HG03575 (cell line): ENCODE data around the gene OLFM1.
"Not testable (repeated sequence)": the region's sequence is repeated elsewhere in the genome, so short reads cannot be mapped to it uniquely, and the experiment has no call there.

ENCODE experiments used
- ATAC-seq: cut with Tn5 transposase; IDR thresholded peaks from one replicate; pipeline ENCODE4 v1.9.1; 2021; ENCODE audit not compliant: unreplicated experiment, insufficient number of reproducible peaks, low FRiP score; ENCODE audit errors: extremely low read depth

The OLFM1 gene

DNA sequence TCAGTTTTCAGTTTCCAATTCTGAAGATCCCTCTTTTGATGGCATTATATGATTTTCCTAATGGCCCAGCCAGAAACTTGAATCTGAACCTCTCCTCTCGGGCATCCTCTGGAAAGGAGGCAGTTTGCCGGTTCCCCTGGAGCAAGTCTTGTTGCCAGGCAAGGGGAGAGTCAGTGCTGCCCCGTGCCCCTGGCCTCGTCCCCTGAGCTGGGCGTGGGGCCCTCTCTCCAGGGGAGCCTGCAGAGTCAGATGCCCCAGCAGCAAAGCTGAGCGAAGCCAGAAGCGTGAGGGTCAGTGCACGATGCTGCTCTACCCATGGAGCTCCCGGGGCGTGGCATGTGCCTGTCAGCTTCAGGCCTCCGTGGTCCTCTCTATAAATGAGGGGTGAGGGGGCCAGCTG lies 14.0 kb downstream of the OLFM1 start:
- no peak for ATAC-seq

GRCh38 chr9:135101926-135102325 lies 14.5 kb downstream of the OLFM1 start:
- ATAC-seq: no peak

- ATAC-seq: no peak
Measured at GRCh38 chr9:135102331-135102730, 14.9 kb downstream of the OLFM1 start.

DNA sequence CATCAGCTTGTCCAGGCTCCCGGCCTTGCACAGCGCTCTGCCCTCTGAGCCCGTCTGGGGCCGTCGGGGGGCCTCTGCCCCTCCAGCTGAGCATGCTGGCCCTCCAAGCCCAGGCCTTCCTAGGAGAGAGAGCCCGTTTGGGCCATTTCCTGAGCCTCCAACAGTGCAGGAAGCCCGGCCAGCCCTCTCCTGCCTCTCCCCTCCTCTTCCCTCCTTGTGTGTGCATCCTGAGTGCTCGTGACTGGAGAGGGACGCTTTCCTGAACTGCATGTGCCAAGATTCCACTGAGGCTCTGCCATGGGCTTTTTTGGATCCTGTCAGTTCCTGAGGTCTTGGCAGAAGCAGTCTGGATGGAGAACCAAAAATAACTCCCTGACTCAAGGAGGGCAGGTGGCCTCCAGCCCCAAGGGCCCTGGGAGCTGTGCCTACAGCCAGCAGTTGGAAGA lies 15.6 kb downstream of the OLFM1 start:
- ATAC-seq: no peak

GRCh38 chr9:135103931-135104639 lies 16.6 kb downstream of the OLFM1 start:
- ATAC-seq: no peak

- ATAC-seq: no peak
Measured at GRCh38 chr9:135104761-135105160, 17.3 kb downstream of the OLFM1 start.

DNA sequence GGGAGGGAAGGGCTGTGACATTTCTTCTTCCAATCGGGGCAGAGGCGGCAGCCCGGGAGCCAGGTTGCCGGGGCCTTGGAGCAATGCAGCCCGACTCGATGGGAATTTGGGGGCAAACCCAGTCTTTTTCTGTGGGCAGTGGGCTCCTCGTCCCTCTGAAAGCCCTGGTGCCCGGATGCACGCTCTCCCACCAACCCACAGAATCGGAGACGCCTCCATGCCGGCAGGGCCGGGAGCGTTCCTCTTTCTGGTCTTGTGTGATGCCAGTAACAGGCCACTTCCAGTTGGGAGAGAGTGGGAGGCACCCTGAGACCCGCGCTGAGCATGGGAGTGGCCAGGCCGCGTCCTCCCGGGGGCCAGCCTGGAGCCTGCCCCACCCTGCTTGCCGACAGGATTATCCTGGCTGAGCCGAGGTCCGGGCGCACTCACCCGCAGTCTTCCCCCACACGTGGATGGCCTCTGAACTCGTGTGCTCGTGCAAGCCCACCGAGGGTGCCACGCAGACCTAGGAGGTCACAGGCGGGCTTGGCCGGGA lies 17.8 kb downstream of the OLFM1 start:
- ATAC-seq: no peak

DNA sequence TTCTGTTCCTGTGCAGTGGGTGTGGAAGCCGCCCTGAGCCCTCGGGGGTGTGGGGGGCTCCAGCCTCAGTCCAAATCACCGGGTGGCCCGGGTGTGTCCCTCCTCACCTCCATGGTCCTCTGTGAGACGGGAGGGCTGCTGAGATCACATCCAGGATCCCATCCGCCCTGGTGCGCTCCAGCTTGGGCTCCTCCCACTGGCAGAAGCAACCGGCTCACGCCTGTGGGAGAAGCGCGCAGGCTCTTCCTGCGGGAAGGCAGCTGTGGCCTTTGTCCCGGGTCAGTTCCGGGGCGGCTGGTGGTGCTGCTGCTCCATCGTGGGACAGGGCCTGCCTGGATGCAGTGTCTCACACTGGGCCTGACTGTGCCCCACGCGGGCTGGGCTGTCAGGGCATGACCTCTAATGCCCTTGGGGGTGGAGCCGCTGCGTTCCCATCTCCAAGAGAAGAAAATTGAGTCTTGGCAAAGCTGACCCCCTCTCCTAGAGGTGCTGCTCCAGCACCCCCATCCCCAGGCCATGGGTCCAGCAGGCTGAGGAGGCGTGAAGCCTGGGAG lies 18.5 kb downstream of the OLFM1 start:
- no peak for ATAC-seq

- ATAC-seq: no peak
Measured at GRCh38 chr9:135106551-135107270, 19.2 kb downstream of the OLFM1 start.

DNA sequence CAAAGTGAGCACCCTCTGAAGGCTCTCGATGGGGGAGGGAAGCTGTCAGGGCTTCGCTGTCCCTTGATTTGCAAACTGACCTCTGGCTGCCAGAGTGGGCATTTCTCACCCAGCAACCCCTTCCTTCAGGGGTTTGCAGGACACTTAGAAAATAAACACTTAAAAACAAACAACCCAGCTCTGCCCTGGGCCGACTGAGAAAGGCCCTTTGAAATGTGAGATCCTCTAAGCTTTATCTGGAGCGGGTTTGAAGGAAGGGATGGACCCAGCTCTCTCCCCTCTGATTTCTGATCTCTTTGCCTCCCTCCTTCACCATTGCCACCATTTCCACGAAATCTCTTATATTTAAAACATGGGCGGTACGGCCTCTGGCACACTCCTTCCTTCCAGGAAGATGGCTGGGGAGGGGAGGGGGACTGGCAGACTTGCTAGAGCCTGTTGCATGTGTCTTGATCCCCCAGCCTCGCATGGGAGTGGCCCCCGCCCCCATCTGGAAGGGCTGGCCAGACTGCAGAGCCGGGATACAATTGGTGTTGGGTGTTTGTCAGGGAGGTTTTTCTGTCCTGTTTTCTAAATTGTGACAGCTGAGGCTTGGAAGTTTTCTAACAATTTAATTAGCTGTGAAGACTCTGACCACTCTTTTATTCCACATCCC lies 20.2 kb downstream of the OLFM1 start:
- no peak for ATAC-seq

GRCh38 chr9:135108831-135109510 lies 21.5 kb downstream of the OLFM1 start:
- ATAC-seq: no peak

- no peak for ATAC-seq
Measured at GRCh38 chr9:135109650-135110049, 22.2 kb downstream of the OLFM1 start.

DNA sequence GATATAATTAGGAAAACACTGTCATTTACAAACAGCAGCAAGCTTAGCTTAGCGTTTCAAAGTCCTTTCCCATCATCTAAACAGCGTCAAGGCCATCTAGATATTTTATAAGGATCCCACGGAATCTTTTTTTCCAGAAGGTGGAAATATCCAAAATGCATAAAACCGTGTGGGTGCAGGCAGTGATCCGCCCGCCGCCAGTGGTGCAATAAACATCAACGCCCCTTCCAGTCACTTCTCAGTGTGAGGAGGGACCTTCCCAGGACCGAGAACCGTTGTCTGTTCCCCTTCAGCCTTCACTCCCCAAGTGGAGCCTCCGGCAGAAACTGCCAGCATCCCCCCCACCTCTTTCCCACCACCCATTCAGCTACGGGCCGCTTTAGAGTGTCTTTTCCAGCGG lies 22.9 kb downstream of the OLFM1 start:
- ATAC-seq: no peak

DNA sequence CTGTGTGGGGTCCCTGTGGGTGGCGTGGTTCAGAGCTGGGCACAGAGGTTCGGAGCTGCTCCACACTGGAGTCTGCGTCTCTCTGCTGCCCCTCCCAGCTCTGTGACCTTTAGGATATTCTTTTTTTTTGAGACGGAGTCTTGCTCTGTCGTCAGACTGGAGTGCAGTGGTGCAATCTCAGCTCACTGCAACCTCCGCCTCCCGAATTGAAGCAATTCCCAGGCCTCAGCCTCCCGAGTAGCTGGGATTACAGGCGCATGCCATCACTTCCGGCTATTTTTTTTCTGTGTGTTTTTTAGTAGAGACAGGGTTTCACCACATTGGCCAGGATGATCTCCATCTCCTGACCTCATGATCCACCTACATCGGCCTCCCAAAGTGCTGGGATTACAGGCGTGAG lies 24.1 kb downstream of the OLFM1 start:
- not testable (repeated sequence) for ATAC-seq

DNA sequence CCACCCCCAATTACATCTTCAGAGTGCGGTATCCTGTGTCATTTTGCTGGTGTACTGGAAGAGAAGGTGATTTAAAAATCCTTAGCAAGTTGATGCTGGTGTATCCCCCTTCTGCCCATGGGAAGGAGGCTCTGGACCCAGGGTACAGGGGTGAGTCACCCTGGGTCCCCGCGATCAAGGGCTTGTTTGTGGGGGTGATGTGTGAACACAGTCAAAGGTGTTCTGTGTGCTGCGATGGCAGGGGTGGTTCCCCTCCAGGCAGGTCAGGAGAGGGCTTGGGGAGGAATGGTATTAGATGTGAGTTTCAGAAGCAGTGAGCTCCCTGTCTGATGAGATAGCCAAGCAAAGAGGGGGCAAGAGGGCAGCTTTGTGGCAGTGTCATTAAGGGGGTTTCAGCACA lies 28.9 kb downstream of the OLFM1 start:
- no peak for ATAC-seq

GRCh38 chr9:135116881-135117280 lies 29.4 kb downstream of the OLFM1 start:
- ATAC-seq: no peak

- no peak for ATAC-seq
Measured at GRCh38 chr9:135117281-135117680, 29.8 kb downstream of the OLFM1 start.

DNA sequence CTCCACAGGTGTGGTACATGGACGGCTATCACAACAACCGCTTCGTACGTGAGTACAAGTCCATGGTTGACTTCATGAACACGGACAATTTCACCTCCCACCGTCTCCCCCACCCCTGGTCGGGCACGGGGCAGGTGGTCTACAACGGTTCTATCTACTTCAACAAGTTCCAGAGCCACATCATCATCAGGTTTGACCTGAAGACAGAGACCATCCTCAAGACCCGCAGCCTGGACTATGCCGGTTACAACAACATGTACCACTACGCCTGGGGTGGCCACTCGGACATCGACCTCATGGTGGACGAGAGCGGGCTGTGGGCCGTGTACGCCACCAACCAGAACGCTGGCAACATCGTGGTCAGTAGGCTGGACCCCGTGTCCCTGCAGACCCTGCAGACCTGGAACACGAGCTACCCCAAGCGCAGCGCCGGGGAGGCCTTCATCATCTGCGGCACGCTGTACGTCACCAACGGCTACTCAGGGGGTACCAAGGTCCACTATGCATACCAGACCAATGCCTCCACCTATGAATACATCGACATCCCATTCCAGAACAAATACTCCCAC lies 32.1 kb downstream of the OLFM1 start:
- no peak for ATAC-seq

DNA sequence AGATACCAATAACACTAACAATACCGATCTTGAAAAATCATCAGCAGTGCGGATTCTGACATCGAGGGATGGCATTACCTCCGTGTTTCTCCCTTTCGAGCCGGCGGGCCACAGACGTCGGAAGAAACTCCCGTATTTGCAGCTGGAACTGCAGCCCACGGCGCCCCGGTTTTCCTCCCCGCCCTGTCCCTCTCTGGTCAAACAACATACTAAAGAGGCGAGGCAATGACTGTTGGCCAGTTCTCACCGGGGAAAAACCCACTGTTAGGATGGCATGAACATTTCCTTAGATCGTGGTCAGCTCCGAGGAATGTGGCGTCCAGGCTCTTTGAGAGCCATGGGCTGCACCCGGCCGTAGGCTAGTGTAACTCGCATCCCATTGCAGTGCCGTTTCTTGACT lies 32.8 kb downstream of the OLFM1 start:
- no peak for ATAC-seq
